C4-2B (cell line): ENCODE data around the gene ANO2.
"Not testable (repeated sequence)": the region's sequence is repeated elsewhere in the genome, so short reads cannot be mapped to it uniquely, and the experiment has no call there.

Experiments
- H3K27ac ChIP-seq: fragments of 450-650 bp; 2 replicates; pipeline ENCODE4 v1.5.1; 2017
- CTCF ChIP-seq: fragments of 450-650 bp; conservative IDR thresholded peaks from 2 replicates; pipeline ENCODE4 v1.5.1; 2017; ENCODE audit warnings: mild to moderate bottlenecking
- ZFX ChIP-seq: fragments of 450-650 bp; IDR thresholded peaks from 2 replicates; pipeline ENCODE4 v1.6.1; 2017

The ANO2 gene

DNA sequence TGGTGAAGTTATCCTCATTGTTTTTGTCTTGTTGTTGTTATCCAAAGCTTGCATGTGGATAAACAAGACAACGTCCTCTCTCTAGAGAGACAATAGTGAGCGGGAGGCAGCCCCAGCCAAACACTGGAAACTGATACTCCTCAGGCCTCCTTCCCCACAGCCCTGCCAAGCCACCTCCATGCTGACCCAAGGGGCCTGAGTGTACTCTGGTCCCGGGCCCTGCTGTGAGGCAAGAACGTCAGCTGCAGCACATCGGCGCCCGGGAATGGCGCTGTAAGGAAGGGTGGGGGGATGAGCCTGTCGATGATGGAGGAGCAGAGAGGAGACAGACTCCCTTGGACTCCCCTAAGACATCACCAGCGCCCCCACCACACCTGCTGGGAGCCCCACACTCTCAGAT lies 83.6 kb downstream of the ANO2 start:
- no peak overlapping the region for H3K27ac ChIP-seq
- TF ChIP-seq CTCF (no peak), ZFX (no peak)

- TF ChIP-seq ZFX (no peak), CTCF (no peak)
- no peak overlapping the region for H3K27ac ChIP-seq
These were observed 88.4 kb downstream of the ANO2 start for GRCh38 chr12:5856692-5857091.

DNA sequence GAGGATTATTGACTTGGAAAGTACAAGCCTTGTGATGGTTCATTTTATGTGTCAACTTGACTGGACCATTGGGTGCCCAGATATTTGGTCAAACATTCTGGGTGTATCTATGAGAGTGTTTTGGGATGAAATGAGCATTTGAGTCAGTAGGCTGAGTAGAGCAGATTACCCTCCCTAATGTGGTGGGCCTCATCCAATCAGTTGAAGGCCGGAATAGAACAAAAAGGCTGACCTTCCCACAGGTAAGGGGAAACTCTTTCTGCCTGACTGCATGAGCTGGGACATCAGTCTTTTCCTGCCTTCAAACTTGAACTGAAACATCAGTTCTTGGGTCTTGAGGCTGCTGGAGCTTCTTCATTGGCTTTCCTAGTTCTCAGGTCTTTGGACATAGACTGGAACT lies 98.1 kb downstream of the ANO2 start:
- TF ChIP-seq ZFX: no peak
- TF ChIP-seq CTCF: no peak
- no peak overlapping the region for H3K27ac ChIP-seq

DNA sequence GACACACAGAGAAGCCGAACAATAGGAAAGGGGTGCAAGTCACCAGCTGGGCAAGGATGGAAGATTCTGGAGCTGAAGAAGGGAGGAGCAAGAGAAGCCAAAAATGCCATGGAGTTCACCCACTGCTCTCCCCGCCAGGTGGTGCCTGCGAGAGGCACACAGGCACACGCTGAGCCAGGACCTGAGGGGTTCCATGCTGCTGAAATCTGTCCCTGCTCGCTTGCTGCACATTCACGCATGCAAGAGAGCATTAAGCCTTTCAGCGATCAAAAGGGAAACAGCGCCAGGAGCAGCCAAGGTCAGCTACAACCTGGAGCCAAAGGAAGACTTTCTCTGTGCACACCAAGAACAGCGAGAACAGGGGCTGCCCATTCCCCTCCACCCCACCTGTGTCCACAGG lies 104.1 kb downstream of the ANO2 start:
- peak; percentile 25 for TF ChIP-seq CTCF
- TF ChIP-seq ZFX: no peak
- H3K27ac ChIP-seq: no peak overlapping the region

GRCh38 chr12:5830111-5830510 lies 114.9 kb downstream of the ANO2 start:
- H3K27ac ChIP-seq: no peak overlapping the region
- TF ChIP-seq ZFX (no peak), CTCF (no peak)

GRCh38 chr12:5827591-5827990 lies 117.5 kb downstream of the ANO2 start:
- TF ChIP-seq CTCF: no peak
- TF ChIP-seq ZFX: no peak
- H3K27ac ChIP-seq: no peak overlapping the region

DNA sequence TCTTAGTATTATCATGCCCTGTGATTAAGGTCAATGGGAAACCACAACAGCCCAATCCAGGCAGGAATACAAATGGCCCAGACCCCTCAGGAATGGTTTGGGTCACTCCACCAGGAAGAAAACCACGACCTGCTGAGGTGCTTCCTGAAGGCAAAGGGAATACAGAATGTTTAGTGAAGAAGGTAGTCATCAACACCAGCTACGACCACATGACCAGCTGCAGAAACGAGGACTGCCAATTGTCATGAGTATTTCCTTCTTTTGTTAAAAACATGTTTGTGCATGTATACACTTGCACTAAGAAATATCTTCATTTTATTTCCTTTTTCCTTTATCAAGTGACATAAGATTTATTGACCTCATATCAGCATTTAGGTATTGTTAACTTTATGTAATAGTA lies 119.3 kb downstream of the ANO2 start:
- H3K27ac ChIP-seq: not testable (repeated sequence)

- H3K27ac ChIP-seq: not testable (repeated sequence)
These were observed 126.2 kb downstream of the ANO2 start for GRCh38 chr12:5818877-5819276.

GRCh38 chr12:5817246-5817645 lies 127.8 kb downstream of the ANO2 start:
- no peak overlapping the region for H3K27ac ChIP-seq
- TF ChIP-seq CTCF (no peak), ZFX (no peak)
